Activated CD8-positive, alpha-beta T cell treated with anti-CD3 and anti-CD28 coated beads for 36 hours (primary cell): ENCODE measurements around the gene NRROS. TPM values are rescaled to one million over a fixed set of nuclear protein-coding genes. Genes with fewer than 3 reads are reported as not detected.

Experiments used
- ATAC-seq: fragments of 200-7000 bp; cut with Tn5 transposase; one replicate; pipeline ENCODE4 v1.10.0; 2021; ENCODE audit warnings: mild to moderate bottlenecking, moderate library complexity
- CTCF ChIA-PET: fragments of 350-600 bp; sonication (Branson Sonifier 250); formaldehyde crosslinking; loops from one replicate; lab custom pipeline; 2021; ENCODE audit warnings: antibody characterized with exemption; lab: Charles Lee
- POLR2A ChIA-PET: fragments of 350-600 bp; sonication (Branson Sonifier 250); formaldehyde crosslinking; loops from one replicate; lab custom pipeline; 2021; ENCODE audit warnings: antibody characterized with exemption; lab: Charles Lee
- DNase-seq: peaks from one replicate; pipeline ENCODE4 v3.0.0-alpha.2; 2020
- H3K27ac Mint-ChIP-seq: one replicate; pipeline ENCODE4 v1.8.0; 2021; ENCODE audit warnings: mild to moderate bottlenecking, mixed read lengths
- H3K27me3 Mint-ChIP-seq: one replicate; pipeline ENCODE4 v1.8.0; 2021; ENCODE audit warnings: mixed read lengths
- H3K36me3 Mint-ChIP-seq: one replicate; pipeline ENCODE4 v1.8.0; 2021; ENCODE audit warnings: low read depth, mixed read lengths
- H3K4me1 Mint-ChIP-seq: one replicate; pipeline ENCODE4 v1.8.0; 2021; ENCODE audit warnings: low read depth, mixed read lengths
- H3K4me3 Mint-ChIP-seq: one replicate; pipeline ENCODE4 v1.8.0; 2021; ENCODE audit warnings: mild to moderate bottlenecking, moderate library complexity, mixed read lengths
- H3K9me3 Mint-ChIP-seq: one replicate; pipeline ENCODE4 v1.8.0; 2021; ENCODE audit warnings: mixed read lengths
- intact Hi-C: fragments of 100-400 bp; cut with micrococcal nuclease; formaldehyde crosslinking; loops from one replicate; pipeline ENCODE4 v1.10.0; 2022
- total RNA-seq, 2 experiments: library from RNA; stranded (reverse); gene quantifications; one replicate each; pipeline ENCODE4 v1.2.3, GENCODE V29; 2021
- TF ChIP-seq, protein P1 (sequence below): fragments of 200-600 bp; IDR thresholded peaks from one replicate; pipeline ENCODE4 v1.8.0; 2022; ENCODE audit warnings: antibody characterized with exemption, mild to moderate bottlenecking

Gene NRROS
- total RNA-seq, 2 experiments from 2014 or later = 24.2 to 26.5 TPM

DNA sequence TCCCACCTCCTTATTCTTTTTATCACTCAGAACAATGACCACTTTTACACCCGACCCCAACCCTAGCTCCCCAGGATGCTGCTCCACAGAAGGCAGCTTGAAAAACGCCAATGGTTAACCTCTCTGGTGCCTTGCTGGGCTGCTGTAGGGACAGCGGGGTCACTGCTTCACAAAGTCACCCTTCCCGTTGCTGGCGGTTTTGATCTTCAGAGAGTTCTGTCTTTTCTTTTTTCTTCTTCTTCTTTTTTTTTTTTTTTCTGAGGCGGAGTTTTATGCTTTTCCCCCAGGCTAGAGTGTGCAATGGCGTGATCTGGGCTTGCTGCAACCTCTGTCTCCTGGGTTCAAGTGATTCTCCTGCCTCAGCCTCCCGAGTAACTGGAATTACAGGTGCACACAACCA lies 51.9 kb downstream of the NRROS start:
- CTCF ChIA-PET = interaction anchor here (11.3 kb wide), 1 partner anchor 83 kb away, joined by 310 read pairs; no protein-coding TSS in a partner anchor
- Mint-ChIP-seq H3K9me3 (no peaks in the 10 kb centered on the region), H3K4me1 (peaks cover 5% of the 10 kb centered on the region), H3K27me3 (no peaks in the 10 kb centered on the region), H3K36me3 (no peaks in the 10 kb centered on the region), H3K27ac (no peak overlapping the region), H3K4me3 (no peak overlapping the region)
- intact Hi-C loops = no loop called here
- POLR2A ChIA-PET = interaction anchor here (0.5 kb wide), 1 partner anchor 107 kb away, joined by 3 read pairs; no protein-coding TSS in a partner anchor
- no peak for DNase-seq
- ATAC-seq = no peak
- TF ChIP-seq, protein P1, sequence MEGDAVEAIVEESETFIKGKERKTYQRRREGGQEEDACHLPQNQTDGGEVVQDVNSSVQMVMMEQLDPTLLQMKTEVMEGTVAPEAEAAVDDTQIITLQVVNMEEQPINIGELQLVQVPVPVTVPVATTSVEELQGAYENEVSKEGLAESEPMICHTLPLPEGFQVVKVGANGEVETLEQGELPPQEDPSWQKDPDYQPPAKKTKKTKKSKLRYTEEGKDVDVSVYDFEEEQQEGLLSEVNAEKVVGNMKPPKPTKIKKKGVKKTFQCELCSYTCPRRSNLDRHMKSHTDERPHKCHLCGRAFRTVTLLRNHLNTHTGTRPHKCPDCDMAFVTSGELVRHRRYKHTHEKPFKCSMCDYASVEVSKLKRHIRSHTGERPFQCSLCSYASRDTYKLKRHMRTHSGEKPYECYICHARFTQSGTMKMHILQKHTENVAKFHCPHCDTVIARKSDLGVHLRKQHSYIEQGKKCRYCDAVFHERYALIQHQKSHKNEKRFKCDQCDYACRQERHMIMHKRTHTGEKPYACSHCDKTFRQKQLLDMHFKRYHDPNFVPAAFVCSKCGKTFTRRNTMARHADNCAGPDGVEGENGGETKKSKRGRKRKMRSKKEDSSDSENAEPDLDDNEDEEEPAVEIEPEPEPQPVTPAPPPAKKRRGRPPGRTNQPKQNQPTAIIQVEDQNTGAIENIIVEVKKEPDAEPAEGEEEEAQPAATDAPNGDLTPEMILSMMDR = no peak

DNA sequence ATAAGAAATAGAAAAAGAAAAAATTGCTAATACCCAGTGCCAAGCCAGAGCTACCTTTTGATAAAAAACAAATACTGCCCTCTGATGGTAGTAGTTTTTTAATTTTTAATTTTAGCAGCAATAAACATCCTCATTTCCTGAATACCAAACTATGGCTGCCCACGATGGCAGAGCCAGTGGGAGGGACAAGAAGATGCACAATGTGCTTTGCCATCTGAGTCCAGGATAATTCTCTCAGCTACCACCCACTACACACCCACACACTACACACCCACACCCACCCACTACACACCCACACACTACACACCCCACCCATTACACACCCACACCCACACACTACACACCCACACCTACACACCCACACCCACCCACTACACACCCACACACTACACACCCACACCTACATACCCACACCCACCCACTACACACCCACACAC lies 54.7 kb downstream of the NRROS start:
- peak overlapping the region; percentile 57 for H3K27ac Mint-ChIP-seq
- intact Hi-C loops = no loop called here
- ATAC-seq (peak; percentile 45), DNase-seq (peak; percentile 39)
- H3K4me3 Mint-ChIP-seq = no peak overlapping the region
- H3K27me3 Mint-ChIP-seq = no peaks in the 10 kb centered on the region
- H3K4me1 Mint-ChIP-seq = peaks cover 5% of the 10 kb centered on the region
- ChIA-PET CTCF (interaction anchor here (0.7 to 11.3 kb wide), 8 partner anchors 10 to 189 kb away, joined by 3 to 310 read pairs (median 4); no protein-coding TSS in a partner anchor), POLR2A (interaction anchor here (0.7 to 1.0 kb wide), 2 partner anchors 14 to 148 kb away, joined by 3 to 5 read pairs; no protein-coding TSS in a partner anchor)
- TF ChIP-seq, protein P1 = peak; percentile 37
- no peaks in the 10 kb centered on the region for H3K36me3 Mint-ChIP-seq
- no peaks in the 10 kb centered on the region for H3K9me3 Mint-ChIP-seq

DNA sequence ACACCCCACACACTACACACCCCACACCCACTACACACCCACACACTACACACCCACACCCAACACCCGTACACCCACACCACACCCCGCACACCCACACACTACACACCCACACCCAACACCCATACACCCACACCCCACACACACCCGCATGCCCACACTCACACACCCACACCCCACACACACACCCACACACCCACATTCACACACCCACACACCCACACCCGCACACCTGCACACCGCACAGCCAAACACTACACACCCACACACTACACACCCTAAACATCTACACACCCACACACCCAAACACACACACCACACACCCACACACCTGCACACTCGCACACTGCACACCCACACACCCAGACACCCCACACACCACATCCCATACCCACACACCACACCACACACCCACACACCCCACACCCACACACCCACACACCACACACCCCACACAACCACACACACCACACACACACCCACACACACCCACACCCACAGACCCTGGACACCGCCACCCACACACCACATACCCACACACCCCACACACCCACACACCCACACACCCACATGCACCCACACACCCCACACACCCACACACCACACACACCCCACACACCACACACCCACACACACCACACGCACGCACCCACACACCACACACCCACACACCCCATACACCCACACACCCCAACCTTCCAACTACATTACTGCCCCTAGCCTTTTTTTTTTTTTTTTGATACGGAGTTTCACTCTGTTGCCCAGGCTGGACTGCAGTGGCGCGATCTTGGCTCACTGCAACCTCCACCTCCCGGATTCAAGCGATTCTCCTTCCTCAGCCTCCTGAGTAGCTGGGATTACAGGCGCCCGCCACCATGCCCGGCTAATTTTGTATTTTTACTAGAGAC lies 55.7 kb downstream of the NRROS start:
- ATAC-seq (peak; percentile 29), DNase-seq (peak; percentile 35)
- peak overlapping the region; percentile 44 for H3K4me3 Mint-ChIP-seq
- POLR2A ChIA-PET = interaction anchor here (0.9 kb wide), 1 partner anchor 64 kb away, joined by 3 read pairs; no protein-coding TSS in a partner anchor
- no peaks in the 10 kb centered on the region for H3K9me3 Mint-ChIP-seq
- TF ChIP-seq, protein P1 = no peak
- intact Hi-C loops = no loop called here
- H3K36me3 Mint-ChIP-seq = no peaks in the 10 kb centered on the region
- peaks cover 5% of the 10 kb centered on the region for H3K4me1 Mint-ChIP-seq
- H3K27me3 Mint-ChIP-seq = no peaks in the 10 kb centered on the region
- H3K27ac Mint-ChIP-seq = peak overlapping the region; percentile 21
- CTCF ChIA-PET = no interaction called here

DNA sequence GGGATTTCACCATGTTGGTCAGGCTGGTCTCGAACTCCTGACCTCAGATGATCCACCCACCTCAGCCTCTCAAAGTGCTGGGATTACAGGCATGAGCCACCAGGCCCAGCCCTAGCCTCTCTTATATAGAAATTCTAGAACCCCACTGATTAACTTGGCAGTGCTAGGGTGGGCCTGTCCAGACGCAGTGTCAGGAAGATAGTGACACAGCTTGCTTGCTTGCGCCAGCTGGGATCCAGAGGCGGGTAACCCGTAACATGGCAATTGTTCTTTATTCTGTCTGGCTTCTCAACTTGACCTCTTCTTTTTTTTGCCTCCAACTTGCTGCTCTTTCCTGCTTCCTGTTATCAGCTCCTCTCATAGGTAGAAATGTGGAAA lies 56.3 kb downstream of the NRROS start:
- ATAC-seq (peak; percentile 54), DNase-seq (peak; percentile 25)
- Mint-ChIP-seq H3K9me3 (no peaks in the 10 kb centered on the region), H3K27me3 (no peaks in the 10 kb centered on the region), H3K27ac (peak overlapping the region; percentile 21), H3K4me1 (peaks cover 5% of the 10 kb centered on the region), H3K4me3 (peak overlapping the region; percentile 44), H3K36me3 (no peaks in the 10 kb centered on the region)
- TF ChIP-seq, protein P1 = no peak
- CTCF ChIA-PET = no interaction called here
- POLR2A ChIA-PET = interaction anchor here (0.5 to 0.9 kb wide), 2 partner anchors 64 to 510 kb away, joined by 3 read pairs; no protein-coding TSS in a partner anchor
- intact Hi-C loops = no loop called here
